ENCODE data around the gene C11orf54.

DNA sequence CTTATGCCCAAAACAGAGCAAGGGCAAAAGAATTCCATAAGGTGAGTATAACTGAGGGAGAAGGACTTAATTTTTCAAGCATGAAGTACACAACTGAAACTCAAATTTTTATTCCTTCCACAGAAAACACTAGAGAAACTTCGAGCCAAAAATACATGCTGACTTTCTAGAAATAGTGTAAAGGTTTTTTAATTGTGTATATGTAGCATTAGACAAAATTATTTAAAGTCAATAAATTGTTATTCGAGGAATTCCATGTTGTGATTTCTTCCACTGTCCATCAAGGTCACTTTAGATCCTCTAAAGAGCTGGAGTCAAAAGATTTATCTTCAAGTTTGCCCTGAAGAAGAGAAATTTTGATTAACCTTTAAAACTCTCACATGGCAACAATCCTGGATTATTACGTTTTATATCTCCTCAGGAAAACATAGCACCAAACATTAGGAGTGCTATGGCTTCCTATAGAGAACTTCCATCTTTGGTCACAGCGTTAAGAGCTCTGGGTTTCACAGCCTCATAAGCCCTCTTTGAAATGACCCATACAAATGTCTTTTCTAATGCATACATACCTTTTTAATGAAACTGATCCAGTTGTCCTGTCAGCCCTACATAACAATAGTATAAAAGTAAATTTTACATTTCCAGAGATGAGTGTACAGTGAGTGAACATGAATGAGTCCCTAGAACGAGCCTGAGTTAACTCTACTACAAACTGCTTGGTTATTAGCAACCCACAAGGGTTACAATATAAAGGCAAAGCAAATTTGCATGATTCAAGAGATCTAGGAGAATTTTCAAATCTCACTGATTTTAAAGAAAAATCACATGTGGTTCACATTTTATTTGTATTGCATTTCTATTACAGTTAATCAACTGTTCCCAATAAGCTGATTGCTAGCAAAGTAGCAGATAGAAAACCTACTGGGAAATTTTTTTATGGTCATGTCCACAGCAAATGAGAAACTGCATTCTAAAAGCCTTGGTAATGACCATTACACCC, 11.1 kb upstream of the C11orf54 start:
- no peak for TF ChIP-seq POLR2A (IDR thresholded peaks at IDR 0.05)
- TF ChIP-seq, protein P1, sequence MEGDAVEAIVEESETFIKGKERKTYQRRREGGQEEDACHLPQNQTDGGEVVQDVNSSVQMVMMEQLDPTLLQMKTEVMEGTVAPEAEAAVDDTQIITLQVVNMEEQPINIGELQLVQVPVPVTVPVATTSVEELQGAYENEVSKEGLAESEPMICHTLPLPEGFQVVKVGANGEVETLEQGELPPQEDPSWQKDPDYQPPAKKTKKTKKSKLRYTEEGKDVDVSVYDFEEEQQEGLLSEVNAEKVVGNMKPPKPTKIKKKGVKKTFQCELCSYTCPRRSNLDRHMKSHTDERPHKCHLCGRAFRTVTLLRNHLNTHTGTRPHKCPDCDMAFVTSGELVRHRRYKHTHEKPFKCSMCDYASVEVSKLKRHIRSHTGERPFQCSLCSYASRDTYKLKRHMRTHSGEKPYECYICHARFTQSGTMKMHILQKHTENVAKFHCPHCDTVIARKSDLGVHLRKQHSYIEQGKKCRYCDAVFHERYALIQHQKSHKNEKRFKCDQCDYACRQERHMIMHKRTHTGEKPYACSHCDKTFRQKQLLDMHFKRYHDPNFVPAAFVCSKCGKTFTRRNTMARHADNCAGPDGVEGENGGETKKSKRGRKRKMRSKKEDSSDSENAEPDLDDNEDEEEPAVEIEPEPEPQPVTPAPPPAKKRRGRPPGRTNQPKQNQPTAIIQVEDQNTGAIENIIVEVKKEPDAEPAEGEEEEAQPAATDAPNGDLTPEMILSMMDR (IDR thresholded peaks at IDR 0.05 in 4 of 5, conservative IDR thresholded peaks at IDR 0.05 in 1 of 5): no peak

All from gastrocnemius medialis (tissue), 4 donors.